PFSK-1 (cell line): ENCODE results near the gene TERB1.

Experiments
- POLR2AphosphoS5 ChIP-seq: IDR thresholded peaks from 2 replicates; pipeline ENCODE4 v1.6.1; 2012; ENCODE audit warnings: low read depth, mild to moderate bottlenecking, control low read depth, low read length, moderate library complexity
- TAF1 ChIP-seq: IDR thresholded peaks from 2 replicates; pipeline ENCODE4 v1.6.1; 2012; ENCODE audit warnings: low read length, control low read depth, borderline replicate concordance; ENCODE audit not compliant: insufficient read depth

GRCh38 chr16:66776457-66776856 lies 24.9 kb downstream of the TERB1 start:
- no peak for TF ChIP-seq POLR2AphosphoS5
- TF ChIP-seq TAF1, result no peak
